ENCODE data around the gene LYG1.

DNA sequence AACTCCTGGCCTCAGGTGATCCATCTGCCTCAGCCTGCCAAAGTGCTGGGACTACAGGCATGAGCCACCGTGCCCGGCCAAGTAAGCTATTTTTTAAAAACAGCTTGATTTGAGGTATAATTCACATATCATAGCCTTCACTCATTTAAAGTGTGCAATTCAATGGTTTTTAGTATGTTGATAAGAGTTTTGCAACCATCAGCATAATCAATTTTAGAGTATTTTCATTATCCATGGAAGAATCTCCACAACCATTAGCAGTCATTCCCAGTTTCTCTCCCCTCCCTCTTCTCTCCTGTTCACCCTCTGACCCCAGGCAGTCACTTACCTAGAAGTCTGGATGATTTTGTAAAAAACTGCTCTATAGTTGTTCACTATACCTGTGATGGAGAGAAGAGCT, 40.8 kb downstream of the LYG1 start:
- TF ChIP-seq, protein P1, sequence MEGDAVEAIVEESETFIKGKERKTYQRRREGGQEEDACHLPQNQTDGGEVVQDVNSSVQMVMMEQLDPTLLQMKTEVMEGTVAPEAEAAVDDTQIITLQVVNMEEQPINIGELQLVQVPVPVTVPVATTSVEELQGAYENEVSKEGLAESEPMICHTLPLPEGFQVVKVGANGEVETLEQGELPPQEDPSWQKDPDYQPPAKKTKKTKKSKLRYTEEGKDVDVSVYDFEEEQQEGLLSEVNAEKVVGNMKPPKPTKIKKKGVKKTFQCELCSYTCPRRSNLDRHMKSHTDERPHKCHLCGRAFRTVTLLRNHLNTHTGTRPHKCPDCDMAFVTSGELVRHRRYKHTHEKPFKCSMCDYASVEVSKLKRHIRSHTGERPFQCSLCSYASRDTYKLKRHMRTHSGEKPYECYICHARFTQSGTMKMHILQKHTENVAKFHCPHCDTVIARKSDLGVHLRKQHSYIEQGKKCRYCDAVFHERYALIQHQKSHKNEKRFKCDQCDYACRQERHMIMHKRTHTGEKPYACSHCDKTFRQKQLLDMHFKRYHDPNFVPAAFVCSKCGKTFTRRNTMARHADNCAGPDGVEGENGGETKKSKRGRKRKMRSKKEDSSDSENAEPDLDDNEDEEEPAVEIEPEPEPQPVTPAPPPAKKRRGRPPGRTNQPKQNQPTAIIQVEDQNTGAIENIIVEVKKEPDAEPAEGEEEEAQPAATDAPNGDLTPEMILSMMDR (IDR thresholded peaks at IDR 0.05 in 2 of 3, conservative IDR thresholded peaks at IDR 0.05 in 1 of 3; ENCODE audit: borderline replicate concordance in 1 of 3, insufficient read depth in 1 of 3, low read depth in 2 of 3, low read length in 2 of 3): no peak
- no peak for TF ChIP-seq POLR2A (IDR thresholded peaks at IDR 0.05; ENCODE audit: borderline replicate concordance, extremely low read depth, insufficient read depth, insufficient read length)
- TF ChIP-seq ZNF274 (IDR thresholded peaks at IDR 0.05; ENCODE audit: low read depth, low read length): no peak
- no peak for TF ChIP-seq EZH2 (IDR thresholded peaks at IDR 0.05)
- no peak for TF ChIP-seq ZFX (IDR thresholded peaks at IDR 0.05)

Measured in HCT116 (cell line).